GM19455 (cell line): ENCODE results near the gene DIP2C.
"Not testable (repeated sequence)": the region's sequence is repeated elsewhere in the genome, so short reads cannot be mapped to it uniquely, and the experiment has no call there.

Source experiments
- ATAC-seq: cut with Tn5 transposase; IDR thresholded peaks from one replicate; pipeline ENCODE4 v1.9.1; 2021; ENCODE audit not compliant: unreplicated experiment

Gene DIP2C

DNA sequence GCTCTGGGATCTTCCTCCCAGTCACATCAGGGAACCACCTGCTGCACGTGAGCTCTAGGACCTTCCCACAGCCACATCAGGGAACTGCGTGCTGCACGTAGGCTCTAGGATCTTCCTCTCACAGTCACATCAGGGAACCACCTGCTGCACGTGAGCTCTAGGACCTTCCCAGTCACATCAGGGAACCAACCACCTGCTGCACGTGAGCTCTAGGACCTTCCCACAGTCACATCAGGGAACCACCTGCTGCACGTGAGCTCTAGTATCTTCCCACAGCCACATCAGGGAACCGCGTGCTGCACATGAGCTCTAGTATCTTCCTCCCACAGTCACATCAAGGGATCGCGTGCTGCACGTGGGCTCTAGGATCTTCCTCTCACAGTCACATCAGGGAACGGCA lies 229.7 kb downstream of the DIP2C start:
- ATAC-seq = no peak

DNA sequence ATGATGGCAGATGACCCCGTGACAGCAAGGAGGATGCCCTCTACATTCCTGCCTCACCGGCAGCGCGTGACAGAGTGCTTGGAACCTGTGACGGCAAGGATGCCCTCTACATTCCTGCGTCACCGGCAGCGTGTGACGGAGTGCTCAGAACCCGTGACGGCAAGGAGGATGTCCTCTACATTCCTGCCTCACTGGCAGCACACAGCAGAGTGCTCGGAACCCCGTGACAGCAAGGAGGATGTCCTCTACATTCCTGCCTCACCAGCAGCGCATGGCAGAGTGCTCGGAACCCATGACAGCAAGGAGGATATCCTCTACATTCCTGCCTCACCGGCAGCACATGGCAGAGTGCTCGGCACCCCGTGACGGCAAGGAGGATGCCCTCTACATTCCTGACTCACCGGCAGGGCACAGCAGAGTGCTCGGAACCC lies 231.0 kb downstream of the DIP2C start:
- no peak for ATAC-seq

DNA sequence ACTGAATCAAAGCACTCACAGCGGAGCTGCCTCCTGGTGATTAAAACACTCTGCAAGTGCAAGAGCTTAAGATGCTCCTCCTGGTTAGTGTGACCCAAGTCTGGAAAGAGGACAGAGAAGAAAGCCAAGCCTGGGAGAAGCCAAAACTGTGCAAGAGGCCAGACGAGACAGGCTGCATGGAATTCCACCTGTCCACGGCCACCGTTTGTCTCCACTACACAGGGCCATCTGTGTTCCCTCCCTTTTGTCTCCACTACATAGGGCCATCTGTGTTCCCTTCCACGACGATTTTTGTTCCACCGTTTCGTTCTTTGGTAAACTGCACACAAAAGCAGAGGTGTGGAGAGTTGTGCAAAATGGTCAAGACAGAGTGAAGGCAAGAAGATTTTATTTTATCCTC lies 233.0 kb downstream of the DIP2C start:
- ATAC-seq = no peak

DNA sequence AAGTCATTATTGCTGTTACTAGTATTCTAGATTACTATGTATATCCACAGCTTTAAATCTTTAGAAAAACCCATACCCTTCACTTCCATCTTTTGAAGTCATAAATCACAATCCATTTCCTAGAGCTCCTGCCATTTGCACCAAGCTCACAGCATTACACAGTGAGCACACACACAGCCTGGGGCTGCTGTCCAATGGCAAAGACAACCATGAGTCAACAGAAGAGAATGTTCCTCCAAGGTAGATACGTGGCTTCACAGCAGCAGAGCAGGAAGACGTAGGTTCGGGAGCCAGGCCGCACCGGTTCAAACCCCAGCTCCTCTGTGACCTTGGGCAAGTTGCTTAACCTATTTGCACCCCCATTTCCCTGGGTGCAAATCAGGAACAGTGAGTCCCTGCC lies 234.6 kb downstream of the DIP2C start:
- no peak for ATAC-seq

DNA sequence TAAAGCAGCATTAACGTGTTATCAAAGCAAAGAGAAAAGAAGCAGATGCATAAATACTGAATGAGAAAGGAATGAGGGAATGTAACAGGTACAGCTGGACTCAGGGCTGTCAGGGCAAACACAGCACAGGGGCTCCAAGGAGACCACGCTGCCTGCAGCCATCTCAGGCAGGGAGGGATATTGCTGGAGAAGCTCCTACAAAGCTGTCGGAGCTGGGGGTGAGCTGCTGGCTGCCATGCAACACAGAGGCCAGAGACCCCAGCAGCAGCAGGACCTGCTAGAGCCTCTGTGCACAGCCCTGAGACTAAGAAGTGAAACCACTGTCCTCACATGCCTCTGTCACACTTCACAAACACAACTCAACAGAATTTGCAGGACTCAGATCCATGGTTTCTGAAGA lies 235.8 kb downstream of the DIP2C start:
- no peak for ATAC-seq

DNA sequence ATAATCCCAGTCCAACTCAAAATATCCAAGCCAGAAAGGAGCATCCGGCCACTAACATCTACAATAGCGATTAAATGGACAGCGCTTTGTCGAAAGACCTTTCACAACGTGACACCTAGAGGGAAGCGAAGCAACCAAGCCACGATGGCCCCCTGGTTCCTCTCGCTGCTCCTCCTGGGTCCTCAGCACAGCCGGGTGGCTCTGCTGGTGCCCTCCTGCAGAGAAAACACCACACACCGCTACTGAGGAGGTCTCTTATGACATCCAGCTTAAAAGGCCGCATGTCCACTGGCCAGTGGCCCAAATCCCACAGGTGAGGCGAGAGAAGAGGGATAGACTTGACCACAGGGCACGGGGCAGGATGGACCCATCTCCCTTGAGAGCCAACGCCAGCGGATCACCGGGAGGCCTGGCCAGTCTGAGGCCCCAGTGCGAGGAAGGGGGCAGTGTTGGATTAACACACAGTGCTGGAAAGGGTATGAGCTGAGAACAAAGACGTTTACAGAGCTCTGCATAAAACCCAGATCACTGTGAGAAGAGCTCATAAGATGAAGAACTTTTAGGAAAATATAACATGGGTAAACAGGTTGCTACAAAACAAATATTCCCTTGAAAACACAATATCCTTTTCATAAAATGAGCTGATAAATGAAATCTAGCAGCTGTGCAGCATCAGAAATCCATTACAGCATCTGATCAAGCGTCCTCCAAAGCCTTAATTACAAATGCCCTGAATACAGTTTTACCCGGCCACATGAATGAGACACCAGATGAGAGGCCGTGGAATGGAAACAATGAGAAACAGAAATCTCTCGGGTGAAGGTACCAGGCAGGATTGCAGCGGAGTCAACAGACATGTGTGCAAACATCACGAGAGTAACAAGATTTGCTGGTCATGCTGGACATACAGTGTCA lies 236.7 kb downstream of the DIP2C start:
- no peak for ATAC-seq

DNA sequence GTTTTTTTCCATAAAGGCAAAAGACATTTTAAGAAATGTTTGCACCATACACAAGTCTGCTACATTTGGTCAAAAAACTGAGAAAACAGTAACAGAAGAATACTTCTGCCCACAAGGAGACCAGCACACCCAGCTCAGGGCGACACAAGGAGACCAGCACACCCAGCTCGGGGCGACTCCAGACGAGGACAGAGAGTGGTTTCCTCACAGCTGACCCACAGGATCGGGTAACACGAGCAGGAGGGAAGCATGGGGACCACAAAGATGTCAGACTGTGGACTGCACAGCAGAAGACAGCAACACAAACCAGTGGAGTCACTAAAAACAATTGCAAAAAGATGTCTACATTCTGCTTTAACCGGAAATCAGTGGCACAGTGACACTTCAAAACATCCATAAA lies 237.6 kb downstream of the DIP2C start:
- no peak for ATAC-seq

DNA sequence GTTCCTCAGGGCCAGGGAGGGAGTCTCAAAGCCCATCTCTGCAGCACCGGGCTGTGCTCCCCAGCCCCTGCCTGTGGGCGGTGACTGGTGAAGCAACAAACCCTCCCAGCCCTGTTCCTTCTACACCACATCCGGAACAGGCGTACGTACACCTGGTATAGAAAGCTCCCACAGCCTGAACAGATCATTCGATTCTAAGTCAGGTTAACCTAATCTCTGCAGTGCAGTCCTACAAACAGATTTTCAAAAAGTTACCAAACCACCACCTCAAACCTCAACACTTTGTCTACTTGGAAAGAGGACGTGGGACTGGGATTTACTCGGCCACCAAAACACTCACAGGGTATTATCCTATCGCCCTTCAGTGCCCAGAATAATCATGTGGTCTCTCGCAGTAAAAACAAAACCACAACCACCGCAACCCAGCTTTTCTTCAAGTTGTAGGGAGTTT lies 238.4 kb downstream of the DIP2C start:
- ATAC-seq = peak; percentile 97

DNA sequence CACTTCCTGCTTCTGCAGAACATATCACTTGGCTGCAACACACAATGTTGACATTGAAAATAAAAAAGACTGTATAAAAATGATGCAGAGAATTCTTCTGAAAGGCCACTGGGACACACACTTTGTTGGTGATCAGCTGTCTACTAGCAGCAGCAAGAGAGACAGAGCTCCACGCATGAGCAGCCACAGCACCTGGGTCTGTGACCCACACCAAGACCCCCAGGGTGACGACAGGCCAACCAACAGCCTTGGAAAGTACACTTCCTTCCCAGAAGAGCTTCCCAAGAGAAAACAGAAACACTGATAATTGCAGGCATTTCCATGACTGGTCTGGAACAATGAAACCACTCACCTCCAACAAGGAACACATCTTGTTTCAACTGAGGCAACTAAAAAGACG lies 239.0 kb downstream of the DIP2C start:
- ATAC-seq = no peak

DNA sequence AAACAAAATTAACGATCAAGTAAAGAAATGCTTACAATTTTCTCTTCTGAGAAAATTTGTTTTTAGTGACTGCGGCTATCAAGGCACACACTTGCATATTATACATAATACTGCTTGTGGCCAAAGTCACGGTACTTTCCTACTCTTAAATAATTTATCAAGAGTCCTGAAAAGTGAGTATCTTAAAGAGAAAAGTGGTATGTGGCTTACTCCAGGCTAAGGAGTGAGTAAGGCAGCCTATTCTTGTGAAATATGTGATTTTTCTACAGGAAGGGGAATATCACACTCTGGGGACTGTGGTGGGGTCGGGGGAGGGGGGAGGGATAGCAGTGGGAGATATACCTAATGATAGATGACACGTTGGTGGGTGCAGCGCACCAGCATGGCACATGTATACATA lies 240.1 kb downstream of the DIP2C start:
- not testable (repeated sequence) for ATAC-seq

DNA sequence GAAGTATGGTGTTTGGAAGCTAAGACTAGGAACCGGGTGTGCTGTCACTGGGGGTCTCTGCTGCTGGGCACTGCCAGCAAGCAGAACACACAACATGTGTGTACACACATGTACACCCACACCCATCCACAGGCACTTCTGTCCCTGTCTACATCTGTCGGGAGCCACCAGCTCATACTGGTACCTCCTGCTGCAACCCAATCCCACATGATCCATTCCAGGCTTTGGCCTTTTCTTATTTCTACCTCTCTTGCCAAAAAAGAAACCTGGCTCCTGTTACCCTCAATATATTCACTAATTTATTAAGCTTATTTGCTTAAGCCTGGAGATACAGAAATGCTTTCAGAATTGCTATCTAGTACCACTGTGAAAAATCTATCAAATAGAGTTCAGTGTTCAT lies 246.0 kb downstream of the DIP2C start:
- no peak for ATAC-seq

DNA sequence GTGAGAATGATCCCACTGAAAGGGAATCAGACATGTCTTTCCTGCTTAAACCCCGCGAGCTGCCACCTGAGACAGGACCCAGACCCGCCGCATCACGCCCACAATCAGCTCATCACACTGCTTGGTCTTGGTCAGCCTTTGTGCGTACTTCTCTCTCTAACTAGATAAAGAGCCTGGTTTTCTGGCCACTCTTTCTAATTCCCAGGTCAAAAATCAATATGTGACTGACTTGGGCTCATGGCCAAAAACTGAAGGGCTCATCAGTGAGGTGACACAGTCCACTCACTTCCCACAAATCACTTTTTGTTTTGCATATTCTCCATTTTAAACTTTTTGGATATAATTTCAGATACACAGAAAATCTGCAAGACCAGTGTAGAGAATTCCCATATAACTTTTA lies 247.3 kb downstream of the DIP2C start:
- no peak for ATAC-seq

DNA sequence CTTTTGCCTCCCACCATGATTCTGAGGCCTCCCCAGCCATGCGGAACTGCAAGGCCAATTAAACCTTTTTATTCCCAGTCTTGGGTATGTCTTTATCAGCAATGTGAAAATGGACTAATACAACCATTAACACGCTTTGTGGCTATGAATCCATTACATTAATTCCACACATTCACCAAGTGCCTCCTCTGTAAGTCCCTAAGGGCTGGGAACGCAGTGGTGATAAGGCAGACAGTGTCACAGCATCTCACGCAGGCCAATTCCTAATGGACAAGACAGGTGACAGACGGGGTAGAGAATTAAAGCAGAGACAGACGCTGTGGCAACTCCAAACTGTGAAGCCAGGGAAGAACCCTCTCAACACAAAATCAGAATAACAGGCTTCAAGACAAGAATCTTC lies 247.8 kb downstream of the DIP2C start:
- ATAC-seq = no peak

DNA sequence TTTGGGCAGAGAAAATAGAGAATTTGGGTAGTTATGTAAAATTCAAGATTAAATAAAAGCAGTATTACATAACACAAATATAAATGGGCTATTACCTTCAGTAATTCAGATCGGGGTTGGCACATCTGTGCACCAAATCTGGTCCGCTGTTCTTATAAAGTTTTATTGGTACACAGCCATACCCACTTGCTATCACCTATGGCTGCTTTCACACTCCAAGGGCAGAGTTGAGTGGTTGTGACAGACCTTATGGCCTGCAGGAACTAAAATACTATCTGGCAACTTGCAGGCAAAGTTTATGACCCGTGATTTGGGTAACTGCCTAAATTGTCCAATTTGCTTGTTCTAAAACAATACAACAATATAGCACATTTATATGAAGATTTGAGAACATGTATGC lies 249.3 kb downstream of the DIP2C start:
- no peak for ATAC-seq

DNA sequence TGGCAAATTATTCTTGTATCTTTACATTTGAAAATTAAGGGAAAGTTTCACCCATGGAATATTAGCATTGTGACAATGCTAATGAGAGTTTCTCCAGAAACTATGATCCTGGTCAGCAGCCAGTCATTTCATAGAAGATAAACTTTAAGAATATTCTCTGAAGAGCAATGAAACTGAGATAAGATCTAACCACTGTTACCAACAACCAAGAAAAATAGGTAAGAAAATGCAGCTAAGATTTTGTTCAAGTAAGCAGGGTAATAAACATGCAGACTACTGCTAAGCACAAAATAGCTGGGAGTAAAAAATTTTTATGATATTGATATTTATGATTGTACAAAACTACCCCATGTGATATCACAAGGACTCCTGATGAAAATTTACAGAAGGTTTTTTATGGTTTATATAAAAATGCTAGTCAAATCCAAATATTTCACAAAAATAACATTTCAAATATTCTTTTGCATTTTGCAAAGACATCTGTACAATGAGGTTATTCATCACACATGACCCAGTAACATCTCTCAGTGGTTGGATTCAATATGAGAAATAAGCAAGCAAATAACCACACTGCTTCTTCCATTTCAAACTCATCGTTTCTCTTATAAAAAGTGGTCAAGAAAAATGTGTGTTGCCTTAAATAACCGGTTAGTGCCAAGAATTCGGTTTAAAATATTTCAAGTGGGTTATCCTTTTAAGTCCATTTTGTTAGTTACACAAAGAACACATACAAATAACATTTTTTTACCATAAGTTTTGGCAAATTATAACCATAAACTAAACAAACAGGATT lies 251.6 kb downstream of the DIP2C start:
- ATAC-seq = no peak

DNA sequence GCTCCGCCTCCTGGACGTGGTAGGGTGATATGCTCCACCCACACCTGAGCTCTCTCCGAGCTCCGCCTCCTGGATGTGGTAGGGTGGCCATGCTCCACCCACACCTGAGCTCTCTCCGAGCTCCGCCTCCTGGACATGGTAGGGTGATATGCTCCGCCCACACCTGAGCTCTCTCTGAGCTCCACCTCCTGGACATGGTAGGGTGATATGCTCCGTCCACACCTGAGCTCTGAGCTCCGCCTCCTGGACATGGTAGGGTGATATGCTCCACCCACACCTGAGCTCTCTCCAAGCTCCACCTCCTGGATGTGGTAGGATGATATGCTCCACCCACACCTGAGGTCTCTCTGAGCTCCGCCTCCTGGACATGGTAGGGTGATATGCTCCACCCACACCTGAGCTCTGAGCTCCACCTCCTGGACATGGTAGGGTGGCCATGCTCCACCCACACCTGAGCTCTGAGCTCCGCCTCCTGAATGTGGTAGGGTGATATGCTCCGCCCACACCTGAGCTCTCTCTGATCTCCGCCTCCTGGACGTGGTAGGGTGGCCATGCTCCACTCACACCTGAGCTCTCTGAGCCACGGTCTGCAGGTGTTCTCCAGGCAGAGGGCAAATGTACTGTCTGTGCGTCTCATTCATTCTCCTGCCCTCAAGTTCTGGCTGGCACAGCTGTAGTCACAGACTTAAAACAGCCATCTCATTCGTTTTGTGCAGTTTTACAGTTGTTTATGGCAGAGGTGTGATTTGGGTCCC lies 252.4 kb downstream of the DIP2C start:
- no peak for ATAC-seq

DNA sequence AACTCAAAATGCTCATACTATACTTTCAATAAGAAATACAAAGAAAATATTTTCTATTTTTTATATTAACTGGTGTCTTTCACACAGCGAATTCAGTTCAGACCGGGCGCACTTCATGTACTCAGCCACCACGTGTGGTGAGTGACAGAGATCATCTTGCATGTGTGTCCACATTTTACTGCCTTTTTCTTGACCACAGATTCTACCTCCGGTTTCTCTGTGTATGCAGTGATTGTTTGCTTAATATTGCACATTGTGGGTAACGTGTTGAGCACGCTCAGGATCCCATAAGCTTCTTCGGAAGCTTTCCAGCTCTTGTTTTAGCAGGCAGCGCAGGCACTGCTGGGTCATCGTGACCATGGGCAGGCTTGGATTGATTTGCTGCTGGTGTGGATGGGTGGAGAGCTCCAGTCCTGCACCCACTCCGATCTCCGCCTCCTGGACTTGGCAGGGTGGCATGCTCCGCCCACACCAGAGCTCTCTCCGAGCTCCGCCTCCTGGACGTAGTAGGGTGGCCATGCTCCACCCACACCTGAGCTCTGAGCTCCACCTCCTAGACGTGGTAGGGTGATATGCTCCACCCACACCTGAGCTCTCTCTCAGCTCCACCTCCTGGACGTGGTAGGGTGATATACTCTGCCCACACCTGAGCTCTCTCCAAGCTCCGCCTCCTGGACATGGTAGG lies 253.3 kb downstream of the DIP2C start:
- ATAC-seq = no peak

DNA sequence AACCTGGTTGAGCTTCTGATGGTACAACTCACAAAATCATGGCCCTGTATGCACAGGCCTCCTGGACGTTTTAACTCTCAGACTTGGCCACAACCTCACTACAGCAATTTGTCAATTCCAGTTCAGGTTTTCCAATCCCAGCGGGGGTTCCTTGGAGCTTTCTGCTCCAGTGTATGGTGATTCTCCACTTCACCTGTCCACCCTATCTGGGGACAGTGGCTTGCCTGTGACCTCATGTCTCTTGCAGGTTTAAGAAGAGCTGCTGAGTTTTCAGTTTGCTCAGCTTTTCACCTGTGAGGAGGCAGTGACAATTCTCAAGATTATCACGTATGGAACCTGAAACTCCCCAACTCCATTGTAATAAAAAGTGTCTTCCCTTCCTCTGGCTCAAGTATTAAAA lies 254.1 kb downstream of the DIP2C start:
- no peak for ATAC-seq

DNA sequence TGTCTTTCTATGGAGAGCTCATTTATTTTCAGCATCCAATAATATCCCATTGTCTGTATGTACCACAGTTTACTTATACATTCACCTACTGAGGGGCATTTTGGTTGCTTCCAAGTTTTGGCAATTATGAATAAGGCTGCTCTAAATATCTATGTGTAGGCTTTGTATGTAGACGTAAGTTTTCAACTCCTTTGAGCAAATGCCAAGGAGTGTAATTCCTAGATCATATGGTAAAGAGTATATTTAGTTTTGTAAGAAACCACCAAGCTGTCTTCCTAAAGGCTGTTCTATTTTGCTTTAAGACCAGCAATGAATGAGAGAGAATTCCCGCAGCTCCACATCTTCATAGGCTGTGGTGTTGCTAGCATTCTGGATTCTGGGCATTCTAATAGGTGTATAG lies 259.8 kb downstream of the DIP2C start:
- ATAC-seq = no peak

DNA sequence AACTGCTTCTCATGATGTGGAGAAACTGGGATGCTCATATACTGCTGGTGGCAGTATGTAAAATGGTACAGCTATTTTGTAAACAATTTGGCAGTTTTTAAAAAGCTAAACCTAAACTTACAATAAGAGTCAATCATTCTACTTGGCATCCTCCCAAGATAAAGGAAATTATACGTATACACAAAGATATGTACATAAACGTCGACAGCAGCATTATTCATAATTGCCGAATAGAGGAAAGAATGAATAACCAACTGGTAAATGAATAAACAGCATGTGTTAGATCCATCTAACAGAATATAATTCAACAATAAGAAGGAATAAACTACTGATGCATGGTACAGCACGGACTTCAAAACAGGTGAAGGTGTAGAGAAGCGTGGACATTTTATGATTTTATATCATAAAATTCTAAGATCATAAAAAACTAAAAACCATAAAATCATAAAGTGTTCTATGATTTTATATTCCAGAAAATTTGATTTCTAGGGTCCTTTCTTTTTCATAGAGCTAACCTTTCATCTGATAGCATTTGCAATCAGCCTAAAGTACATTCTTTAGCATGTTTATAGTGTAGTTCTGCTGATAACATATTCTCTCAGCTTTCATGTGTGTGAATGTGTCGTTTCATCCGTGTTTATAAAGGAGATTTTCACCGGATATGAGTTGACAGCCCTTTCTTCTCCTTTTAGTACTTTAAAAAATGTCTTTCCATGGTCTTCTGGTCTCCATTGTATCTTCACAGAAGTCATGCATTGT lies 261.5 kb downstream of the DIP2C start:
- no peak for ATAC-seq
